GM12875 (cell line): ENCODE results near the gene KIAA1755.

Source experiments
- H3K4me3 ChIP-seq: one replicate; pipeline ENCODE4 v1.5.1; 2011; ENCODE audit warnings: low read depth, low read length, control low read depth
- TF ChIP-seq, protein P1 (sequence below): IDR thresholded peaks from 2 replicates; pipeline ENCODE4 v1.5.1; 2011; ENCODE audit warnings: low read depth, mild to moderate bottlenecking, control low read depth, inconsistent platforms, low read length, moderate library complexity, borderline replicate concordance; ENCODE audit not compliant: insufficient read depth

Gene KIAA1755

DNA sequence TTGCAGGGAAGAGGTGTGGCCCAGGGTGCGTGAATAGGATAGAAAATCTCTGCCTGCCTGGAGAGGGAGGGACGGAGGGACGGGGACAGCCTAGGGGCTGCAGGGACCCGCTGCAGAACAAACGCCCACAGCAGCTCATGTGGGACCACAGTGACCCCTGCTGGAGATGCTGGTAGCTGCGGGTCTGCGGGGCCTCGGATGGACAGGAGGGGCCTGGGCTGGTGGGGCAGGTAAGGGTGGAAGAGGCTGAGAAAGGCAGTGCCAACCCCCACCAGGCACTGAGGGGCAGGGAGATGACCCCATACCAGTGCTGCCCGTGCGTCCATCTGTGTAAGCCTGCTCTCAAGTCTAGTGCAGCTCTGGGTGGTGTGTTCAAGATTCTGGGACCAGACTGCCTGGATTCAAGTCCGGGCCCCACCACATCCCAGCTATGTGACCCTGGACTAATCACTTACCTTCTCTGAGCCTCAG is 39.4 kb downstream of the KIAA1755 start:
- TF ChIP-seq, protein P1, sequence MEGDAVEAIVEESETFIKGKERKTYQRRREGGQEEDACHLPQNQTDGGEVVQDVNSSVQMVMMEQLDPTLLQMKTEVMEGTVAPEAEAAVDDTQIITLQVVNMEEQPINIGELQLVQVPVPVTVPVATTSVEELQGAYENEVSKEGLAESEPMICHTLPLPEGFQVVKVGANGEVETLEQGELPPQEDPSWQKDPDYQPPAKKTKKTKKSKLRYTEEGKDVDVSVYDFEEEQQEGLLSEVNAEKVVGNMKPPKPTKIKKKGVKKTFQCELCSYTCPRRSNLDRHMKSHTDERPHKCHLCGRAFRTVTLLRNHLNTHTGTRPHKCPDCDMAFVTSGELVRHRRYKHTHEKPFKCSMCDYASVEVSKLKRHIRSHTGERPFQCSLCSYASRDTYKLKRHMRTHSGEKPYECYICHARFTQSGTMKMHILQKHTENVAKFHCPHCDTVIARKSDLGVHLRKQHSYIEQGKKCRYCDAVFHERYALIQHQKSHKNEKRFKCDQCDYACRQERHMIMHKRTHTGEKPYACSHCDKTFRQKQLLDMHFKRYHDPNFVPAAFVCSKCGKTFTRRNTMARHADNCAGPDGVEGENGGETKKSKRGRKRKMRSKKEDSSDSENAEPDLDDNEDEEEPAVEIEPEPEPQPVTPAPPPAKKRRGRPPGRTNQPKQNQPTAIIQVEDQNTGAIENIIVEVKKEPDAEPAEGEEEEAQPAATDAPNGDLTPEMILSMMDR = peak; percentile 95
- no peak overlapping the region for H3K4me3 ChIP-seq

DNA sequence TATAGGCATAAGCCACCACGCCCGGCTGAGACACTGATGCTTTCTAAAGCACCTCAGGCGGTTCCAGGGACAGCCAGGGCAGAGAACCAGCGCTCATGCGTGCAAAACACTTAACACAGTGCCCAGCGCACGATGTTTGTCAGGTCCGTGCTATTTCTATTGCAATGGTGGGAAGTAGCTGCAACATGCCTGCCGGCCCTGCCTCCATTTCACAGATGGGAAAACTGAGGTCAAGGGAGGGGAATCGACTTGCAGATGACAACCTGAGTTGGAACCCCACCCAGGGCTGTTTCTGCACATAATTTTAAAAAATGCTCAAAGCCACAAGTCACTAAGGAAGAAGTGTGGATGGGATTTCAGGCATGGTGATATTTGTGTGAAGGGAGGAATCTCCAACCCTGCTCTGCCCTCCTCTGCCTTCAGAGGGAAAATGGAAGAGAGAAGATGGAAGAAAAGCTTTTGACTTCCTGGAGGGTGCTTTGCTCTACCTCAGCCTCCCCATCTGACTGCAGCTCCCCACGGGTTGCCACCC is 39.9 kb downstream of the KIAA1755 start:
- TF ChIP-seq, protein P1 = no peak
- H3K4me3 ChIP-seq = no peak overlapping the region

DNA sequence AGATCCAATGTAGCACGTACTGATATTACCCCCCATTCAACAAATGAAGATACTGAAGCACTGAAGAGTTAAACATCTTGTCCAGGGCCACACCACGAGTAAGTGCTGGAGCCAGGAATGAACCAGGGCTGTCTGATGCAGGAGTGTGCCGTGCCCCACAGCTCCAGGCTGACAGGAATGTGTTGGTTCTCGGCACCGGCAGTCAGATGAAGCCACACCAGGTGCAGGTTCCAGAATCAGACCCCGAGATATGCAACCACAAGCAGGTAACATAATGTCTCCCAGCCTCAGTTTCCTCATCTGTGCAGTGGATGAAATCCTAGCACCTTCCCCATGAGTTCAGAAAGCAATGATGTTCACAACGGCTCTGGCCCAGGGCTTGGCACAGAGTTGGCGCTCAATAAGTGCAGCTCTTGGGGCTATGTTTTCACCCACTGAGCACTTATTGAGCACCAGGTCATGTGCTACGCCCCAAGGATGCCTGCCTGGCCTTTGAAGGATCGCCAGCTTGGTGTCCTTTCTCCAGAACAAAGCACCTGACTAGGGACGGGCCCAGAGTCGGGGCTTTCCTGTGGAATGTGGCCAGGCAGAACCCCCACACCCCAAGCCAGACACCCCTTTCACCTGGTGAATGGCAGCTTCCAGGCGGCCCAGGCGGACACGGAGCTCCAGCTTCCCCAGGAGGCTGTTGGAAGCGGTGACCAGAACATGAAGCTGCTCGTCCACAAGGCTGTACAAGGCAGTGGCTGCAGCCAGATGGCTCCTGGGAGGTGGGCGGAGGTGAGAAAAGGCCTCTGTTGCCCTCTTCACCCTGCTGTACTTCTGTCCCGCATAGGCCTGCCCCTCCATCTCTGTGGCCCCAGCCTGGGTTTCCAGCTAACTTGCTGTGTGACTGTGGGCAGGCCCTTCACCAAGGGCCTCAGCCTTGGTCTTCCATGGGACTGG is 41.3 kb downstream of the KIAA1755 start:
- TF ChIP-seq, protein P1 = no peak
- no peak overlapping the region for H3K4me3 ChIP-seq

DNA sequence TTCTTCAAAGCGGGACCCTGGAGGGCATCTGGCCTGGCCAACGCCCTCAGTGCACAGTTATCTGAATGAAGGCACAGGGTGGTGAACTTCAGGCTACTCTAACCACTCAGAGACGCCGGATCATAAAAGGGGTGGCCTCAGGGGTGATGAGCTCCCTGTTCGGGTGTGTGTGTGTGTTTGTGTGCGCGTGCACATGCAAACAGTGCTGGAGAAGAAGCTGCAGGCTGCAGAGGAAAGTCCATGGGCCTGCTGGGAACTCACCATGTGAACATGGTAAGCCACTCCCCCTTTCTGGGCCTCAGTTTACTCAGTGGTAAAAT is 42.0 kb downstream of the KIAA1755 start:
- no peak overlapping the region for H3K4me3 ChIP-seq
- TF ChIP-seq, protein P1 = no peak

DNA sequence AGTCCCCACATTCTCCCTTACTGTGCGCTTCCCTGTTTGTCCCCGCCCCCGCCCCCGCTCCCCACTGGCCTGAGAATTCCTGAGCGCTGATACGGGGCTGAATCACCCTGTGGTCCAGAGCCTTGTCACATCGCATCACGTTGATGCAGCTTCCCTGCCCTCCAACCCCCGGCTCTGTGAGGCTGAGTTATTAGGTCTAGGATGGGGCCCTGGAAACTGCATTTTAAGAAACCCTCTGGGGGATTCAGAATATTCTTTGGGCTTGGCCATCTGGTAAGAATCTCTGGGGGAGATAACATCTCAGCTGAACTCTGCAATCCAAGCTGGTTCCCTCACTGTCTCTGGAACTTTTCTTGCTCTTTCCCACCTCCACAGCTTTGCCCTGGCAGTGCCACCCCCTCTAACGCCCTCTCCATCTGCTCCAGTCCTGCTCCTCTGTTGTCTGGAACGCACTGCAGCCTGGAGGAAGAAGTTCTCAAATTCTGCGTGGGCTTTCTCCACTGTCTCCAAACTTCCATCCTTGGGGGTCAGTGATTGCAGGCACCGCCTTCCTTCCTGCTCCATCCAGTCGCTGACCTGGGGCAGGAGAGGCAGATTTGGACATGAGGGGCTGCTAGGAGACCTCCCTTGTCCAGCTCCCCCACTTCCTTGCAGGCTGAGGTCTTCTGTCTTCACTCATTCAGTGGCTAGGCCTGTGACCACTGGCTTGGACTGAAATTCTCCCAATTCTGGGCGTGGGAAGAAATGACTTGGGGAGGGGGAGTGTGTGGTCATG is 42.6 kb downstream of the KIAA1755 start:
- TF ChIP-seq, protein P1 = no peak

DNA sequence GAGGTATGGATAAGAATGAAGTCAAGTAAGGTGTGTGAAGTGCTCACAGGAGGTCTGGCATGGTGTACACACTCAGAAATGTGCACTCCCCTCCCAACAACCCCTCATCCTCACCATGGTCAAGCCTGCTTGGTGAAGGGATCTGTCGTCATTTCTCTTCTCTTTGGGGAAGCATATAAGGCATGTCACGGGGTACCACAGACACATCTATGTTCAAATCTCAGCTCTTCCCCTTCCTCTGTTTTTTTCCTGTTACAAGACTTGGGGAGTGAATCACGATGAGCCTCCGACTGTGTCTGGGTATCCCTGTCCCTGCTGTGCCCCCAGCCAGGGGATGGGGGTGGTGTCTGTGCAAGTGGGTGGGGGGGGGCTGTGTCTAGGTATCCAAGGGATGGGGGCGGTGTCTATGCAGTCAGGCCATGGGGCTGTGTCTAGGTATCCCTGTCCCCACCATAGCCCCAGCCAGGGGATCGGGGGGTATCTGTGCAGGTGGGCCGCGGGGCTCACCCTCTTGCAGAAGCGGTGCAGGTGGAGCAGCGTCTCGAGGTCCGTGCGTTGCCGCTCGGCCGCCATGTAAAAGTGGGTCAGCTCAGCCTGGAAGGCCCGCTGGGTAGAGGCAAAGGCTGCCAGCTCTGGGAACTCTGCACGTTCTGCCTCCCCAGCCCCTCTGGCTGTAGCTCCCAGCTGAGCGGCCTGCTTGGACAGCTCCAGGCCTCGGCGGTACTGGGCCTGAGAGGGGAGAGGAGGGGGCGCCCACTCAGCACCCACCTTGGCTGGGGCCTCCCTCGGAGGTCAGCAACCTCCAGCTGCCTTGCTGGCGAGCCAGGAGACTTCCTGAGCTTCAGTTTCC is 43.6 kb downstream of the KIAA1755 start:
- no peak overlapping the region for H3K4me3 ChIP-seq
- TF ChIP-seq, protein P1 = no peak

More for the DNA sequence above, 42.6 kb downstream of the KIAA1755 start:
- no peak overlapping the region for H3K4me3 ChIP-seq
